ENCODE measurements around the gene DOCK10.

DOCK10 gene

DNA sequence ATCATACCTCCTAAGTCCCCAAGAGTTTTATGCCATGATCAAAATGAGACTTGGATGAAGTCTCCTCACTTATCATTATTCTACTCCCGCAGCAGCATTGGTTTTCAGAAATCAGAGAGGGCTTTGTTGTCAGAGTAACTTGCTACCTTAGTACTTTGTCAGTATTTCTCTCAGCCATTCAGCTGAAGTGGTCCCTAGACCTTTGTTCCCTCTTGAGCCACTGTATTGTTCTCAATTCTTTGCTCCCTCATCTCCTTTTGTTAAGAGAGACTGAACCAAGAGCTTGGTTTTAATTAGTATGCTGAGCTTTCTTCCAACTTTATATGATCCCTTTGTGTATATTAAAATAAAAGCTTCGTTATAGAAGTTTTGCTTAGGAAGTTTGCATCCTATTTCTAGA, 133.4 kb downstream of the DOCK10 start (continued):
- TF ChIP-seq, protein P1, sequence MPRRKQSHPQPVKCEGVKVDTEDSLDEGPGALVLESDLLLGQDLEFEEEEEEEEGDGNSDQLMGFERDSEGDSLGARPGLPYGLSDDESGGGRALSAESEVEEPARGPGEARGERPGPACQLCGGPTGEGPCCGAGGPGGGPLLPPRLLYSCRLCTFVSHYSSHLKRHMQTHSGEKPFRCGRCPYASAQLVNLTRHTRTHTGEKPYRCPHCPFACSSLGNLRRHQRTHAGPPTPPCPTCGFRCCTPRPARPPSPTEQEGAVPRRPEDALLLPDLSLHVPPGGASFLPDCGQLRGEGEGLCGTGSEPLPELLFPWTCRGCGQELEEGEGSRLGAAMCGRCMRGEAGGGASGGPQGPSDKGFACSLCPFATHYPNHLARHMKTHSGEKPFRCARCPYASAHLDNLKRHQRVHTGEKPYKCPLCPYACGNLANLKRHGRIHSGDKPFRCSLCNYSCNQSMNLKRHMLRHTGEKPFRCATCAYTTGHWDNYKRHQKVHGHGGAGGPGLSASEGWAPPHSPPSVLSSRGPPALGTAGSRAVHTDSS (tag by site-specific recombination; IDR thresholded peaks at IDR 0.05): no peak
- TF ChIP-seq OSR2 (tag by site-specific recombination; IDR thresholded peaks at IDR 0.05): no peak
- TF ChIP-seq, protein P2, sequence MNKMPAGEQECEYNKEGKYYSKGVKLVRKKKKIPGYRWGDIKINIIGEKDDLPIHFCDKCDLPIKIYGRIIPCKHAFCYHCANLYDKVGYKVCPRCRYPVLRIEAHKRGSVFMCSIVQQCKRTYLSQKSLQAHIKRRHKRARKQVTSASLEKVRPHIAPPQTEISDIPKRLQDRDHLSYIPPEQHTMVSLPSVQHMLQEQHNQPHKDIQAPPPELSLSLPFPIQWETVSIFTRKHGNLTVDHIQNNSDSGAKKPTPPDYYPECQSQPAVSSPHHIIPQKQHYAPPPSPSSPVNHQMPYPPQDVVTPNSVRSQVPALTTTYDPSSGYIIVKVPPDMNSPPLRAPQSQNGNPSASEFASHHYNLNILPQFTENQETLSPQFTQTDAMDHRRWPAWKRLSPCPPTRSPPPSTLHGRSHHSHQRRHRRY (tag by site-specific recombination; IDR thresholded peaks at IDR 0.05): no peak

DNA sequence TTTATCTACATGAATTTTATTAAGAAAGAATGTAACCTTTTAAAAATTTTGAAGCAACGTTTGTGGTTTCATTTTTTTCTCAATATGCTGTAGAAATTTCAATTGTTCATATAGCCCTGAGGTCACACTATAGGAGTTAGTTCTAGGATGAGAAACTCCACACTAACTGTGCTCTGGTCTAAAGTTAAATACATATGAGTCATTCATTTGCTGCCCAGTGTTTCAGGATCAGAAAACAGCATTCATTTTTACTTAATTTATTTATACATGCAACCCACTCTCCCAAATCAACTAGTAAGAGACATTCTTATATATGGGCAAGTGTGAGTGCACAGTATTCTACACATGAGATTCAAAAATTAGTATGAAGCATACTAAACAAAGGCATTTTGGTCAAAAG, 137.9 kb downstream of the DOCK10 start:
- POLR2A ChIA-PET: no interaction called here
- CTCF ChIA-PET: no interaction called here
- no peaks in the 10 kb centered on the region for H3K9me3 ChIP-seq (ENCODE audit: control insufficient read depth, insufficient read depth, low read depth, low read length)
- H3K27ac ChIP-seq (ENCODE audit: extremely low read depth, low read depth, low read length): no peak overlapping the region
- H3K36me3 ChIP-seq (ENCODE audit: control insufficient read depth in 2 of 2, insufficient read depth in 1 of 2, low read length in 2 of 2): no peaks in the 10 kb centered on the region
- no peak overlapping the region for H3K4me3 ChIP-seq (ENCODE audit: low read depth, low read length)
- TF ChIP-seq ZNF391 (tag by site-specific recombination; IDR thresholded peaks at IDR 0.05; ENCODE audit: borderline replicate concordance, low read depth): no peak
- no peak for TF ChIP-seq ZNF274 (IDR thresholded peaks at IDR 0.05; ENCODE audit: low read length)
- TF ChIP-seq ZNF274 (tag by site-specific recombination; IDR thresholded peaks at IDR 0.05; ENCODE audit: borderline replicate concordance): no peak
- no peak for TF ChIP-seq KLF7 (tag by site-specific recombination; IDR thresholded peaks at IDR 0.05; ENCODE audit: borderline replicate concordance)
- TF ChIP-seq, protein P2 (tag by site-specific recombination; IDR thresholded peaks at IDR 0.05): no peak
- no peak for TF ChIP-seq GLI2 (tag by site-specific recombination; IDR thresholded peaks at IDR 0.05; ENCODE audit: borderline replicate concordance, low read depth)
- TF ChIP-seq ZNF404 (tag by site-specific recombination; IDR thresholded peaks at IDR 0.05): no peak
- peaks cover 4% of the 10 kb centered on the region; the same call in 1 of the 2 replicates for H3K4me1 ChIP-seq (ENCODE audit: control insufficient read depth, insufficient read depth, low read length)

DNA sequence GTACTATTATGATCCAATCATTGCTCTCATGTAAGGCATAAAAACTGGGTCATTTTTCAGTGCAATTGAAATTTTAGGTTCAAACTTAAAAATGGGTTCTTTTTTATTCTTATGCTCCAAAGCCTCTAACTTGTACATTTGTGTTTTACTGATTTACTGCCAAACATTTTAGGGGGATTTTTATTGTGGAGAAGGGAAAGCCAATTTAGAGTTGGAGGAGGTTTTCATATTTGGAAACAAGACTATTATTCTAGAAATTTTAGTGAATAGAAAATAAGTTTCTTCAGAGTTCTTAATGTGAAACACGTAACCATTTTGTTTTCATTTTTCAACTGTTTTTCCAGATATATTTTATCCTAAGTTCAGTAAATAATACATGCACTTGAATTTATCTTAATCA, 138.6 kb downstream of the DOCK10 start:
- ChIA-PET POLR2A (no interaction called here), CTCF (no interaction called here)
- no peaks in the 10 kb centered on the region for H3K36me3 ChIP-seq (ENCODE audit: control insufficient read depth in 2 of 2, insufficient read depth in 1 of 2, low read length in 2 of 2)
- H3K4me3 ChIP-seq (ENCODE audit: low read depth, low read length): no peak overlapping the region
- H3K9me3 ChIP-seq (ENCODE audit: control insufficient read depth, insufficient read depth, low read depth, low read length): no peaks in the 10 kb centered on the region
- H3K4me1 ChIP-seq (ENCODE audit: control insufficient read depth, insufficient read depth, low read length): no peaks in the 10 kb centered on the region
- H3K27ac ChIP-seq (ENCODE audit: extremely low read depth, low read depth, low read length): no peak overlapping the region
- TF ChIP-seq ZNF311 (tag by site-specific recombination; IDR thresholded peaks at IDR 0.05; ENCODE audit: borderline replicate concordance) (no peak), ZNF10 (tag by site-specific recombination; IDR thresholded peaks at IDR 0.05) (no peak), ZNF768 (tag by site-specific recombination; IDR thresholded peaks at IDR 0.05) (no peak), ZXDB (tag by site-specific recombination; IDR thresholded peaks at IDR 0.05) (no peak)
- TF ChIP-seq, protein P3, sequence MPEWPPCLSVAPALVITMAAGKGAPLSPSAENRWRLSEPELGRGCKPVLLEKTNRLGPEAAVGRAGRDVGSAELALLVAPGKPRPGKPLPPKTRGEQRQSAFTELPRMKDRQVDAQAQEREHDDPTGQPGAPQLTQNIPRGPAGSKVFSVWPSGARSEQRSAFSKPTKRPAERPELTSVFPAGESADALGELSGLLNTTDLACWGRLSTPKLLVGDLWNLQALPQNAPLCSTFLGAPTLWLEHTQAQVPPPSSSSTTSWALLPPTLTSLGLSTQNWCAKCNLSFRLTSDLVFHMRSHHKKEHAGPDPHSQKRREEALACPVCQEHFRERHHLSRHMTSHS (tag by site-specific recombination; IDR thresholded peaks at IDR 0.05): no peak
- TF ChIP-seq, protein P4, sequence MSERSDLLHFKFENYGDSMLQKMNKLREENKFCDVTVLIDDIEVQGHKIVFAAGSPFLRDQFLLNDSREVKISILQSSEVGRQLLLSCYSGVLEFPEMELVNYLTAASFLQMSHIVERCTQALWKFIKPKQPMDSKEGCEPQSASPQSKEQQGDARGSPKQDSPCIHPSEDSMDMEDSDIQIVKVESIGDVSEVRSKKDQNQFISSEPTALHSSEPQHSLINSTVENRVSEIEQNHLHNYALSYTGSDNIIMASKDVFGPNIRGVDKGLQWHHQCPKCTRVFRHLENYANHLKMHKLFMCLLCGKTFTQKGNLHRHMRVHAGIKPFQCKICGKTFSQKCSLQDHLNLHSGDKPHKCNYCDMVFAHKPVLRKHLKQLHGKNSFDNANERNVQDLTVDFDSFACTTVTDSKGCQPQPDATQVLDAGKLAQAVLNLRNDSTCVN (tag by site-specific recombination; optimal IDR thresholded peaks at IDR 0.05): no peak
- TF ChIP-seq, protein P5, sequence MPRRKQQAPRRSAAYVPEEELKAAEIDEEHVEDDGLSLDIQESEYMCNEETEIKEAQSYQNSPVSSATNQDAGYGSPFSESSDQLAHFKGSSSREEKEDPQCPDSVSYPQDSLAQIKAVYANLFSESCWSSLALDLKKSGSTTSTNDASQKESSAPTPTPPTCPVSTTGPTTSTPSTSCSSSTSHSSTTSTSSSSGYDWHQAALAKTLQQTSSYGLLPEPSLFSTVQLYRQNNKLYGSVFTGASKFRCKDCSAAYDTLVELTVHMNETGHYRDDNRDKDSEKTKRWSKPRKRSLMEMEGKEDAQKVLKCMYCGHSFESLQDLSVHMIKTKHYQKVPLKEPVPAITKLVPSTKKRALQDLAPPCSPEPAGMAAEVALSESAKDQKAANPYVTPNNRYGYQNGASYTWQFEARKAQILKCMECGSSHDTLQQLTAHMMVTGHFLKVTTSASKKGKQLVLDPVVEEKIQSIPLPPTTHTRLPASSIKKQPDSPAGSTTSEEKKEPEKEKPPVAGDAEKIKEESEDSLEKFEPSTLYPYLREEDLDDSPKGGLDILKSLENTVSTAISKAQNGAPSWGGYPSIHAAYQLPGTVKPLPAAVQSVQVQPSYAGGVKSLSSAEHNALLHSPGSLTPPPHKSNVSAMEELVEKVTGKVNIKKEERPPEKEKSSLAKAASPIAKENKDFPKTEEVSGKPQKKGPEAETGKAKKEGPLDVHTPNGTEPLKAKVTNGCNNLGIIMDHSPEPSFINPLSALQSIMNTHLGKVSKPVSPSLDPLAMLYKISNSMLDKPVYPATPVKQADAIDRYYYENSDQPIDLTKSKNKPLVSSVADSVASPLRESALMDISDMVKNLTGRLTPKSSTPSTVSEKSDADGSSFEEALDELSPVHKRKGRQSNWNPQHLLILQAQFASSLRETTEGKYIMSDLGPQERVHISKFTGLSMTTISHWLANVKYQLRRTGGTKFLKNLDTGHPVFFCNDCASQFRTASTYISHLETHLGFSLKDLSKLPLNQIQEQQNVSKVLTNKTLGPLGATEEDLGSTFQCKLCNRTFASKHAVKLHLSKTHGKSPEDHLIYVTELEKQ (tag by site-specific recombination; IDR thresholded peaks at IDR 0.05; ENCODE audit: borderline replicate concordance): no peak
- TF ChIP-seq, protein P6, sequence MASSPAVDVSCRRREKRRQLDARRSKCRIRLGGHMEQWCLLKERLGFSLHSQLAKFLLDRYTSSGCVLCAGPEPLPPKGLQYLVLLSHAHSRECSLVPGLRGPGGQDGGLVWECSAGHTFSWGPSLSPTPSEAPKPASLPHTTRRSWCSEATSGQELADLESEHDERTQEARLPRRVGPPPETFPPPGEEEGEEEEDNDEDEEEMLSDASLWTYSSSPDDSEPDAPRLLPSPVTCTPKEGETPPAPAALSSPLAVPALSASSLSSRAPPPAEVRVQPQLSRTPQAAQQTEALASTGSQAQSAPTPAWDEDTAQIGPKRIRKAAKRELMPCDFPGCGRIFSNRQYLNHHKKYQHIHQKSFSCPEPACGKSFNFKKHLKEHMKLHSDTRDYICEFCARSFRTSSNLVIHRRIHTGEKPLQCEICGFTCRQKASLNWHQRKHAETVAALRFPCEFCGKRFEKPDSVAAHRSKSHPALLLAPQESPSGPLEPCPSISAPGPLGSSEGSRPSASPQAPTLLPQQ (tag by site-specific recombination; IDR thresholded peaks at IDR 0.05): no peak
- TF ChIP-seq, protein P7, sequence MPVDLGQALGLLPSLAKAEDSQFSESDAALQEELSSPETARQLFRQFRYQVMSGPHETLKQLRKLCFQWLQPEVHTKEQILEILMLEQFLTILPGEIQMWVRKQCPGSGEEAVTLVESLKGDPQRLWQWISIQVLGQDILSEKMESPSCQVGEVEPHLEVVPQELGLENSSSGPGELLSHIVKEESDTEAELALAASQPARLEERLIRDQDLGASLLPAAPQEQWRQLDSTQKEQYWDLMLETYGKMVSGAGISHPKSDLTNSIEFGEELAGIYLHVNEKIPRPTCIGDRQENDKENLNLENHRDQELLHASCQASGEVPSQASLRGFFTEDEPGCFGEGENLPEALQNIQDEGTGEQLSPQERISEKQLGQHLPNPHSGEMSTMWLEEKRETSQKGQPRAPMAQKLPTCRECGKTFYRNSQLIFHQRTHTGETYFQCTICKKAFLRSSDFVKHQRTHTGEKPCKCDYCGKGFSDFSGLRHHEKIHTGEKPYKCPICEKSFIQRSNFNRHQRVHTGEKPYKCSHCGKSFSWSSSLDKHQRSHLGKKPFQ (tag by site-specific recombination; IDR thresholded peaks at IDR 0.05): no peak
